SK-MEL-5 (cell line): ENCODE data around the gene ETF1. TPM values are rescaled to one million over a fixed set of nuclear protein-coding genes. Genes with fewer than 3 reads are reported as not detected.

Experiments
- DNase-seq: peaks from one replicate; pipeline ENCODE4 v3.0.0-alpha.2; 2016; ENCODE audit warnings: low read depth, low spot score
- in situ Hi-C: cut with HindIII; loops from 2 replicates; pipeline ENCODE4 v1.10.0; 2016; ENCODE audit warnings: low sequenced_read_pairs, high pct_unique_total_duplicates, low pct_unique_long_range_greater_than_20kb
- small RNA-seq, 2 experiments: library from RNA; depleted of rRNA; stranded (forward); fragments of <200 nt; gene quantifications; one replicate each; pipeline ENCODE3, GENCODE V24; 2014
- total RNA-seq: library from RNA; depleted of rRNA; stranded (reverse); fragments of >200 nt; shearing (Covaris generic); gene quantifications from 2 replicates; pipeline ENCODE4 v1.2.3, GENCODE V29; 2014; rRNA removed

ETF1 gene
- total RNA-seq, 1 experiment from 2014 or later = 213 TPM

GRCh38 chr5:138459311-138459933 is 83.6 kb downstream of the ETF1 start:
- in situ Hi-C loops = no loop called here
- no peak for DNase-seq

- no peak for DNase-seq
- in situ Hi-C loops = no loop called here
These were observed 84.2 kb downstream of the ETF1 start for GRCh38 chr5:138458856-138459255.

DNA sequence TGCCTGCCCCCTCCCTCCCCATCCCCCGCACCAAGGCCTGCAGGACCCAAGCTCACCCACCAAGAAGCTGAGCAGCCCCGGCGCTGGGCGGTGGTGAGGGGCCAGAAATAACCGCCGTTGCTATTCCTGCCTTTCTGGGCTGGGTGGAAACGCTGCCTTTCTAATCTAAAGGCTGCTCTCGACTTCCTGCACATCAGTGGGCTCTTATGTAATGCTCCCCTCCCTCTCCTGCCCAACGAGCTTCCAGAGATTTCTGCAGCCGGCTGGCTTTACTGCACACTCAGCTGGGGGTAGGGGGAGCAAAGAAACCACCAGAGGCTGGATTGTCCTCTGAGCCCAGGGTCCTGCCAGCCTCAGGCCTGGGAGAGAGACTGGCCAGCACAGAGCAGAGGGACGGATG is 84.7 kb downstream of the ETF1 start:
- in situ Hi-C loops = no loop called here
- no peak for DNase-seq

GRCh38 chr5:138457531-138458275 is 85.3 kb downstream of the ETF1 start:
- no peak for DNase-seq

More at GRCh38 chr5:138457531-138458275, 85.3 kb downstream of the ETF1 start:
- in situ Hi-C loops = no loop called here

Small RNA genes within 50 kb of the gene (small RNA-seq; reads per million reads assigned to genes)
- gene RF00154 (183 to 1,030 reads per million in 2 experiments), gene SNORD63 (238 to 854 reads per million in 2 experiments)

Other genes starting within 250 kb of the ETF1 start
- gene CDC25C, start 211.4 kb downstream of the ETF1 start, total RNA-seq = 9.0 and 9.3 TPM in 2 replicates
- gene FAM53C, start 205.0 kb downstream of the ETF1 start, total RNA-seq = 18.5 and 19.5 TPM in 2 replicates
- gene KDM3B, start 190.6 kb downstream of the ETF1 start, total RNA-seq = 42.9 and 44.3 TPM in 2 replicates
- gene REEP2, start 104.2 kb downstream of the ETF1 start, total RNA-seq = 0.32 and 2.7 TPM in 2 replicates
- gene EGR1, start 77.8 kb downstream of the ETF1 start, total RNA-seq = 1.9 and 2.8 TPM in 2 replicates
- gene HSPA9, start 32.2 kb upstream of the ETF1 start, total RNA-seq = 743 and 805 TPM in 2 replicates
- 311 and 315 TPM in 2 replicates for gene CTNNA1, start 210.2 kb upstream of the ETF1 start, total RNA-seq